Choroid plexus epithelial cell (primary cell): ENCODE results near the gene TULP4.
"Not testable (repeated sequence)": the region's sequence is repeated elsewhere in the genome, so short reads cannot be mapped to it uniquely, and the experiment has no call there.

Source experiments
- DNase-seq: peaks from one replicate; pipeline ENCODE4 v3.0.0-alpha.2; 2010; ENCODE audit warnings: low read depth
- H3K4me3 ChIP-seq: 2 replicates; pipeline ENCODE4 v1.5.1; 2011; ENCODE audit warnings: low read depth, mild to moderate bottlenecking, control low read depth, low read length, moderate library complexity
- TF ChIP-seq, protein P1 (sequence below): conservative IDR thresholded peaks from 2 replicates; pipeline ENCODE4 v1.5.1; 2011; ENCODE audit warnings: low read depth, mild to moderate bottlenecking, control low read depth, inconsistent platforms, low read length, moderate library complexity

TULP4 gene

DNA sequence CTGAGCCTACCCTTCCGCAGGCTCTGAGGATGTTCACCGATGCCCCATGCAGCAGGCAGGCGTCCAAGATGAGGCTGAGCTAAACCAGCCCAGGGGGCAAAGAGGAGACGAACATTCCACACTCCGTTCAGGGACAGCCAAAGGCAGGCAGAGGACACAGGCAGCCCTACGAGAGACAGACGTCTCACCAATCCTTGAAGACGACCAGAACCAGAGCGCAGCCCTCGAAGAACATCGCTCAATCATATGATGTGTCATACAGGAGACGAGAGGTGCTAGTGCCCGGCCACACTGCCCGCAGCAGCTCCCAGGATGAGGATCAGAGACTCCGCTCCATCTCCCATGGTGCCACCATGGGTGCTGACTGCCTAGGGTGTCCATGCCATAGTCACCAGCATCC is 212.0 kb downstream of the TULP4 start:
- no peak for DNase-seq
- H3K4me3 ChIP-seq, result no peak overlapping the region
- TF ChIP-seq, protein P1, sequence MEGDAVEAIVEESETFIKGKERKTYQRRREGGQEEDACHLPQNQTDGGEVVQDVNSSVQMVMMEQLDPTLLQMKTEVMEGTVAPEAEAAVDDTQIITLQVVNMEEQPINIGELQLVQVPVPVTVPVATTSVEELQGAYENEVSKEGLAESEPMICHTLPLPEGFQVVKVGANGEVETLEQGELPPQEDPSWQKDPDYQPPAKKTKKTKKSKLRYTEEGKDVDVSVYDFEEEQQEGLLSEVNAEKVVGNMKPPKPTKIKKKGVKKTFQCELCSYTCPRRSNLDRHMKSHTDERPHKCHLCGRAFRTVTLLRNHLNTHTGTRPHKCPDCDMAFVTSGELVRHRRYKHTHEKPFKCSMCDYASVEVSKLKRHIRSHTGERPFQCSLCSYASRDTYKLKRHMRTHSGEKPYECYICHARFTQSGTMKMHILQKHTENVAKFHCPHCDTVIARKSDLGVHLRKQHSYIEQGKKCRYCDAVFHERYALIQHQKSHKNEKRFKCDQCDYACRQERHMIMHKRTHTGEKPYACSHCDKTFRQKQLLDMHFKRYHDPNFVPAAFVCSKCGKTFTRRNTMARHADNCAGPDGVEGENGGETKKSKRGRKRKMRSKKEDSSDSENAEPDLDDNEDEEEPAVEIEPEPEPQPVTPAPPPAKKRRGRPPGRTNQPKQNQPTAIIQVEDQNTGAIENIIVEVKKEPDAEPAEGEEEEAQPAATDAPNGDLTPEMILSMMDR, result no peak

DNA sequence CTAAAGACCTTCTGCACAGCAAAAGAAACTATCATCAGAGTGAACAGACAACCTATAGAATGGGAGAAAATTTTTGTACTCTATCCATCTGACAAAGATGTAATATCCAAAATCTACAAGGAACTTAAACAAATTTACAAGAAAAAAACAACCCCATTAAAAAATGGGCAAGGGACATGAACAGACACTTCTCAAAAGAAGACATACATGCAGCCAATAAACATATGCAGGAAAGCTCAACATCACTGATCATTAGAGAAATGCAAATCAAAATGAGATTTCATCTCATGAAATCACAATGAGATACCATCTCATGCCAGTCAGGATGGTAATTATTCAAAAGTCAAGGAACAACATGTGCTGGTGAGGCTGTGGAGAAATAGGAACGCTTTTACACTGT is 215.6 kb downstream of the TULP4 start:
- not testable (repeated sequence) for DNase-seq, H3K4me3 ChIP-seq

DNA sequence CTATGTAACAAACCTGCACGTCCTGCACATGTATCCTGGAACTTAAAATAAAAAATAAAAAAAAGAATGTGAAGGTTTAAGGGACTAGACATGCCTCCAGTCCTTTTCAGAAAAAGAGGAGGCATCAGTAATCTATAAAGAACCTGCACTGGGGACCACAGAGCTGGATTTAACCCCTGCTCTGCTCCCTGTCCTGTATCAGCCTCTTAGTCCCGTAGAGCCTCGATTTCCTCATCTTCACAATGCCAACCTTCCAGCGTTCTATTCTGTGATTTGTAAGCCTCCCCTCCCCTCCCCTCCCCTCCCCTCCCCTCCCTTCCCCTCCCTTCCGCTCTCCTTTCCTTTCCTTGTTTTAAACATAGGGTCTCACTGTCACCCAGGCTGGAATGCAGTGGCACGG is 216.6 kb downstream of the TULP4 start:
- no peak for DNase-seq
- TF ChIP-seq, protein P1, result no peak

DNA sequence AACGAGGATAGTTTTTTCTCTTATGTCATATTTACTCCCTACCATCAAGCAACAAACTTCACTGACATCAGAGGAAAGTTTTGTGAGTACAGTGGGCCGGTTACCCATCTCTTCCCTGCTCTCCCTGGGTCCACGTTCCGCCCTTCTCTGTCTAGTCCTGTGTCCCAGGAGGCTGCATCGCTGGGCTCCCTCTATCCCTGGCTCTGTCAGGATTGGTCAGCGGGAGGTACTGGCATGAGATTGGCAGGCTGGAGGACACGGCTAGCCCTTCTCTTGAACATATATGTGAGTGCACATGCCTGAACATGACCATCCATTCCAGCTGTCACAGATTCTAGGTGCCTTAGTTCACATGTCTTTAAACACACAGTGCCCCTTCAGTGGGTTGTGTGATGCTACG is 217.4 kb downstream of the TULP4 start:
- TF ChIP-seq, protein P1, result no peak
- DNase-seq, result no peak
- no peak overlapping the region for H3K4me3 ChIP-seq

More for the DNA sequence above, 216.6 kb downstream of the TULP4 start:
- H3K4me3 ChIP-seq, result no peak overlapping the region

DNA sequence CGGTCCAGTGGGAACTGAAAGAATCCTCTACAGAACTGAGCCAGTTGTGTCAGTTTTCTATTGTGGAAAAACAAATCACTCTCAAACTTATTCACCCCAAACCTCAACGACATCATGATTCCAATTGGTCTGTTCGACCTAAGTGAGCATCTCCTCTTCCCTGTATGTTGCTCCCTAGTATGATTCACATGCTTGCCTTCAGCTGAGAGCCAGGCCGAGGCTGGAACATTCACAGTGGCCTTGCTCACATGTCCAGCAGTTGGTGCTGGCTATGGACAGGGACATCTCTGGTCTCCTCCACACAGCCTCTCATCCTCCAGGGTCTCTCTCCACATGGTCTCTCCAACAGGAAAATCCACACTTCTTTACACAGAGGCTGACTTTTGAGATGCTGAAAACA is 219.3 kb downstream of the TULP4 start:
- TF ChIP-seq, protein P1, result no peak
- no peak for DNase-seq
- no peak overlapping the region for H3K4me3 ChIP-seq

DNA sequence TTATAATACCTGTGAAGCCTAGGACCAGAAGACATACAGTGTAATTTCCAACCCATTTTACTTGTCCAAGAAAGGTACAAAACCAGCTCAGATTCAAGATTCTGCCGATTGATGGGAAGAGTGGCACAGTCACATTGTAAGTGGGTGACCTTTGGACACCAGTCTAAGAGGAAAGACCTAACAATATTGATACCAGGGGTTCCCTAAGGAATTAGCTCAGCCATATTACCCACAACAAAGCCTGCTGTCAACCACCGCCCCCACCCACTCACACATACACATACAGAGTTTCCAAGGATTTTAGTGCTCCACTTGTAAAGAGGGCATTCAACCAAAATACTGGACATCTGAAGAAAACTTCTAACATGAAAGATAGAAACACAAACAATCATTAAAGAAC is 219.7 kb downstream of the TULP4 start:
- no peak for DNase-seq
- H3K4me3 ChIP-seq, result no peak overlapping the region
- TF ChIP-seq, protein P1, result no peak

DNA sequence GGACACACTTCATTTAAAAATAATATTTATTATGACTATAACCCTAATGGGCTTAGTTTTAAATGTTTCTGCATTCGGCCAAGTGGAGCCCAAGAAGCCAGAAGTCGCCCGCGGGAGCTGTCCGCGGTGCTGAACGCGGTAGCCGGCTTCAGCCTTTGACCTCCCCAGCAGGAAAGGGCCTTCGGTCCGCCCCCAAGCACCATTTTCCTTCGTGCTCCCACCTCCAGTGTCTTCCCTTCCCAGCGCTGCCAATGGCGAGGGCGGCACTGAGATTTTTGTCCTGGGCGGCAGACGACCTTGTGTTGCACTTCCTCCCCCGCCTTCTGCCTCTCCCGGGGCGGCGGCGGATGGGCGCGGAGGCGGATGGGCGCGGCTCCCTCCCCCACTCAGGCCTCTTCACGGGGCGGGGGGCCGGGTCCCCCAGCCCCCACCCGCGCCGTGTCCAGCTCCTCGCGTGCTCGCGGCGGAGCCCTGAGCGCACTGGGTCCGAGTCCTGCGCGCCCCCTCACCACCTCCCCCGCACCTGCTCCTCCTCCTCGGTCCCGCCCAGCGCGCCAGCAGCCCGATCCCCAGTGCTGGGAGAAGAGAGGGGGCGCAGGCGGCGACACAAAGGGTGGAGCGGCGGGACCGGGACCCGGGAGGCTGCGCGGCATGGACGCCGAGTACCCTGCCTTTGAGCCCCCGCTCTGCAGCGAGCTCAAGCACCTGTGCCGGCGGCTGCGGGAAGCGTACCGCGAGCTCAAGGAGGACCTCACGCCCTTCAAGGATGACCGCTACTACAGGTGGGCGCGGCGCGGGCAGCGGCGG is 224.0 kb downstream of the TULP4 start:
- peak; percentile 73 for DNase-seq
- TF ChIP-seq, protein P1, result no peak
- H3K4me3 ChIP-seq, result peak overlapping the region; percentile 57
